ENCODE data around the gene TBX18. TPM values are rescaled to one million over a fixed set of nuclear protein-coding genes. Genes with fewer than 3 reads are reported as not detected.

The TBX18 gene
- total RNA-seq, 1 donor from 2014 or later: 1.0 TPM

GRCh38 chr6:84766118-84766798 lies 1.9 kb upstream of the TBX18 start:
- DNase-seq: no peak
- Histone ChIP-seq H3K27ac (no peak overlapping the region), H3K4me3 (no peak overlapping the region), H3K36me3 (no peaks in the 10 kb centered on the region), H3K4me1 (peaks cover 6% of the 10 kb centered on the region), H3K27me3 (peaks cover 100% of the 10 kb centered on the region), H3K9me3 (no peaks in the 10 kb centered on the region)
- TF ChIP-seq CTCF (IDR thresholded peaks at IDR 0.05): no peak
- intact Hi-C loops (cut with DNase I): no loop called here
- ATAC-seq: no peak

GRCh38 chr6:84763886-84764331 lies 489 bp downstream of the TBX18 start:
- peaks cover 6% of the 10 kb centered on the region for H3K4me1 ChIP-seq
- DNase-seq (no peak), ATAC-seq (peak; percentile 24)
- TF ChIP-seq CTCF (IDR thresholded peaks at IDR 0.05): no peak
- intact Hi-C loops (cut with DNase I): no loop called here
- no peak overlapping the region for H3K27ac ChIP-seq
- H3K4me3 ChIP-seq: peak overlapping the region; percentile 33
- H3K9me3 ChIP-seq: no peaks in the 10 kb centered on the region
- no peaks in the 10 kb centered on the region for H3K36me3 ChIP-seq
- H3K27me3 ChIP-seq: peaks cover 99% of the 10 kb centered on the region

GRCh38 chr6:84763003-84763885 lies 1.2 kb downstream of the TBX18 start:
- H3K4me1 ChIP-seq: peaks cover 6% of the 10 kb centered on the region
- no peaks in the 10 kb centered on the region for H3K36me3 ChIP-seq
- no peak overlapping the region for H3K27ac ChIP-seq
- ATAC-seq (peak; percentile 19), DNase-seq (no peak)
- H3K4me3 ChIP-seq: peak overlapping the region; percentile 33
- peaks cover 96% of the 10 kb centered on the region for H3K27me3 ChIP-seq
- TF ChIP-seq CTCF (IDR thresholded peaks at IDR 0.05): no peak
- H3K9me3 ChIP-seq: no peaks in the 10 kb centered on the region
- intact Hi-C loops (cut with DNase I): no loop called here

- H3K27ac ChIP-seq: no peak overlapping the region
- H3K4me3 ChIP-seq: no peak overlapping the region
- intact Hi-C loops (cut with DNase I): no loop called here
Measured at GRCh38 chr6:84762220-84763002, 2.0 kb downstream of the TBX18 start.

More at GRCh38 chr6:84762220-84763002, 2.0 kb downstream of the TBX18 start:
- TF ChIP-seq CTCF (IDR thresholded peaks at IDR 0.05): no peak
- Histone ChIP-seq H3K36me3 (no peaks in the 10 kb centered on the region), H3K27me3 (peaks cover 94% of the 10 kb centered on the region), H3K9me3 (no peaks in the 10 kb centered on the region), H3K4me1 (peaks cover 6% of the 10 kb centered on the region)
- DNase-seq (no peak), ATAC-seq (no peak)
